ENCODE data around the gene TBATA.
A peak's percentile ranks its signal among the peaks of the same experiment; 100 is the strongest.

TBATA gene

GRCh38 chr10:70785190-70785589 is at the start of gene TBATA:
Gene TBATA, minus strand, starts transcription at chr10:70785377. Its CDS starts 1,998 bp downstream, at chr10:70783379.
- DNase-seq (ENCODE audit: low spot score) = no peak

DNA sequence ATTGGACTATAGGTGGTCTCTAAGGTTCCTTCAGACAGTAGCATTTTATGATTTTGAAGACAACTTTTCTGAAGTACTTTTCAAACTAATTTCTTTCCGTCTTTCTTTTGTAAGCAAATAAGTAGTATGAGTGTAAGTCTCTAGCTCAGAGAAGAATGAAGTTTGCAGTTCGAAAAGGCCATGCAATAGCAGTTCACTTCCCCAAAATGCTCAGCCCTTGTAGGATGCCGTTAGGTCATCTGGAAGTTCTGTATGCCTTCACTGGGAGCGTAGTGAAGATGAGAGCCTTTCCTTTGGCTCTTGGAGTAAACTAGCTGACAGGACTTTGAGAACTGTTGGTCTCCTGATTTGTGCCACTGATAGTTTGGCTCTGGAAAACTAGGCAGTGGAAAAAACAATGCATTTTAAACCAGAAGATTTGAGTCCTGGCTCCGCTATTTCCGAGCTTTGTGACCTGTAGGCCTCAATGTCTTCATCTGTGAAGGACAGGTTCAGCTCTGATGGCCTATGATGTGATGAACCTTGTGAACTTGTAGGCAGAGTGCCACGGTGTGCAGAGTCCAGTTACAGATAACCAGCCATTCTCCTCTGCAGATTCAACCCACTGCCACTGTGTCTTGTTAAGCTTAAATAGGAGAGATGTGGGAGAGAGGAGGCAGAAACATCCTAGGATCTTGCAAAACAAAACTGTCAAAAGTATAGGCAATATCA is 49.4 kb upstream of the TBATA start:
- no peak for DNase-seq (ENCODE audit: low spot score)

GRCh38 chr10:70834021-70834420 is 48.8 kb upstream of the TBATA start:
- no peak for DNase-seq (ENCODE audit: low spot score)

DNA sequence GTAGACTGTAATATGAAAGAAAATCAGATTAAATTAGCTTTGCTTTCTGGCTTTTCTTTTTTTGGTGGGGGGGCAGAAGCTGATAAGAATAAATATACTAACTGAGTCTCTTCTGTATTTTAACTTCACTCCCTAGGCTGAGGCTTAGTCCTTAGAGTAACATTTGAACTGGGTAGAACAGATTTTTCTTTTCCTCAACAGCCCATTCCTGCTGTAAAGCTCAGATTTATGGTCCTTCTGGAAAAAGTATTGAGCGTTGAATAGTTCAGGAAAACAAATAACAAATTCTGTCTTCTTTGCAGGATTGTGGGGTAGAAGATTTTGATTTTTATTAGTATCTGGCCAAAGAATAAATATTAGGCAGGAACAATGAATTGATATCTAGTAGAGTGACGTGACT is 48.4 kb upstream of the TBATA start:
- no peak for DNase-seq (ENCODE audit: low spot score)

- DNase-seq (ENCODE audit: low spot score) = peak; percentile 50
Measured at GRCh38 chr10:70832852-70833528, 47.8 kb upstream of the TBATA start.

- DNase-seq (ENCODE audit: low spot score) = no peak
Measured at GRCh38 chr10:70832221-70832620, 47.0 kb upstream of the TBATA start.

GRCh38 chr10:70830164-70830563 is 45.0 kb upstream of the TBATA start:
- DNase-seq (ENCODE audit: low spot score) = no peak

DNA sequence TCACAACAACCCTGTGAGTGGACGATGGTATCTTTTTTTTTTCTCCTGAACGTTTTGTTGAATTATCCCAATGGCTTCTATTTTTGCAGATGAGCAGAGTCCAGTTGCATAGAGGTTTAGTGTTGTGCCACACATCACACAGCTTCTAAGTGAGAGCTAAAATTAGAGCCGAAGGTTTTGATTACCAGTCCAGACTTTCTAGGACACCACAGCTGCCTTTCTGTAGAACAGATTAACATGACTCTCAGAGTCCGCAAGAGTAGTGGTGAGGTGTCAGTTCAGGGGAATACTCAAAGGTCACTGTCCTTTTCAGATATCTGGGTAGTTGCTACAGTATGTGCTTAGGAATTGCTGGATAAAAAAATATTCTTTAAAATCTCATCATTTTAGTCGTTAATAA is 44.4 kb upstream of the TBATA start:
- DNase-seq (ENCODE audit: low spot score) = no peak

DNA sequence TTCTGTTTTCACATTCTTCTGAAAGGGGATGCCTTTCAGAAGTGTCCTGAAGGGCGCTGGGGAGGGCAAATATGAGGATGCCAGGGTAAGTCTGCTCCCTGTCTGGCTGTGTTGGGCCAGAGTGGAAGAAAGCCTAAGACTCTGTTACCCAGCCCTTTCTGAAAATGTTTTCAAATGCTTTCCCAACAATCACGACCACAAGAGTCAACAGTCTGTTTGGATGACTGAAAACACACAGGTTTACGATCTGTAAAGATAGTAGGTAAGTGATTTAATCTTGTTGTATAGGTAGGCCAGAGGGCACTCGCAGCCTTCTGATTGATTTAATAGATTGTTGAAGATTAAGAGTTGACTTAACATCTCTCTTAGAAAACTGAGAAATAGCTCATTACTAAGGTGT is 43.7 kb upstream of the TBATA start:
- no peak for DNase-seq (ENCODE audit: low spot score)

DNA sequence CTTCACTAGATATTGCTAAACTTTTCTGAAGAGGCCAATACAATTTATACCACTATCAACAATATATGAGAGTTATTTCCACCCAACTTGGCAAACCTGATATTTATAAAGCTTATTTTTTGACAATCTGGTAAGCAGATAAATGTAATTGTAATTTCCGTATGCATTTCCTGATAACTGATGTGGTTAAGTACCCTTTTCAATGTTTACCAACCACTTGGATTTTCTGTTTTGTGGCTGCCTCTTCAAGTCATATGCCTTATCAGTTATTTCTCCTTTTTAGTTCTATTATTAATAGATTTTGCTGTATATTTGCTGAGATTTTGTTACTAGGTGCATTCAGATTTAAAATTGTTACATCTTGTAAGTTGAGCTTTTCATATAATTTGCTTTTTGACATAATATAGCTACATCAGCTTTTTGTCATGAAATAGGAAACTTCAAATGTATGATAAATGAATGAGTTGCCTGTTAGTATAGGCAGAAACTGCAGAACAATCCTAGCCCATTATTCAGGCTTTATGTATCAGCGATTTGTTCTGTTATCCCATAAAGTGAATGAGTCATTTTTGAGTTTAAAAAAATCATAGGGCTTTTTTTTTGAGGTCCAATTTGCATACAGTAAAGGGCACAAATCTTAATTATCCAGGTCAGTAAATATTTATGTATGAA is 42.0 kb upstream of the TBATA start:
- no peak for DNase-seq (ENCODE audit: low spot score)

GRCh38 chr10:70822076-70822820 is 37.1 kb upstream of the TBATA start:
- DNase-seq (ENCODE audit: low spot score) = no peak

DNA sequence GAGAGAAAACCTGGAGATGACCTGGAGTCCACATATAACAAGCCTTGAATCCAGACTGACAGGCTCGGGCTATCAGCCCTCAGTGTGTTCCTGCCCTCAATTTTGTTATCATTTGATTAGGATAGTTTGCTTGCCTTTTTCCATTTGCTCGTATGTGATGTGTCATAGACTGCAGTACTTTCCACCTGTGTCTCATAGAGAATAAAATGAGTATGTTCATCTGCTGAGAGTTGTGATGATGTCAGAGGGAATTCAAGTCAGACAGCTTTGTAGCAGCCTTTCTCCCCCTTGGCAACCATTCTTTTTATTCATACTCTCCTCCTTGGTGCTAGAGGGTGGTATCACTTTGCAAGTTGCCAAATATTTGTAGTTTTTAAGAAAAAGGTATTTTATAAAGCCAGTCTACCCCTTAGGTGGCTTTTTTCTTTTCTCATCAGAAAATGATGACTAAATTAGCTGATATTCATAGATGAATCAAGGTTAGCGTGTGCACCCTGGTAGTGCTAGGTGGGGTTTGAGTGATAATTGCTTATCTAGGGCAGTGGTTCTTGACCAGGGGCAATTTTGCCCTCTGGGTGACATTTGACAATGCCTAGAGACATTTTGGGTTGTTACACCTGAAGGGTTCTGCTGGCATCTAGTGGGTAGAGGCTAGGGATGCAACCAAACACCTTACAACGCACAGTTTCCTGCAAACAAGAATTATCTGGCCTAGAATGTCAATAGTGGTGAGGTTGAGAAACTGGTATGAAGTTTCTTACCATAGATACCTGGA is 36.0 kb upstream of the TBATA start:
- peak; percentile 25 for DNase-seq (ENCODE audit: low spot score)

DNA sequence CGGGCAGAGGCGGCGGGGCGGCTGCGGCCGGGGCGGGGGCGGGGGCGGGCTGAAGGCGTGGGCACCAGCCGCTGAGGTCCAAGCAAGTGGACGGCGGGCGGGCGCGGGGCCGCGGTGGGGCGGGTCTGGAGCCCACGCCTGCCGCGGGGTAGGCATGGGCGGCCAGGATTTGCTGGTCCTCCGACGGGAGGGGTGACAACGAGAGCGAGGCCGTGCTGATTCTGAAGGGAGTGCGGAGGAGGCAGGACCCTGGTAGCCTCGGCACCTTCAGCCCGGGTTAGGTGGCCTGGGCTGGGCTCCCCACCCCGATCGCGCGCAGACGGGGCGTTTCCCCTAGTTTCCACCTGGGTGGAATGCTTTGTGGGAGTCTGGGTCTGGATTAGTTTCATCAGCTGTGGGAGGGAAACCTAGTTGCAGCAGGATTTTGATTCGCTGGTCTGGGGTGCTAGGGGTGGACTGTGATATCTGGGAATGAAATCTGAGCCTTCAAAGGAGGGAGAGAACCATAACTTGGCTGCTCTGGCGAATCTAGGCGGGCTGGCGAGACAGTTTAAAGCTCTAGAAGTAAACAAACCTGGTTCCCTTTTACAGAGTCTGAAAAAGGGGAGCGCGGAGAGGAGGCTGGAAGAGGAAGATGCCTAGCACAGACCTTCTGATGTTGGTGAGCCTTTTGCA is 31.2 kb upstream of the TBATA start:
- no peak for DNase-seq (ENCODE audit: low spot score)

GRCh38 chr10:70815504-70816219 is 30.5 kb upstream of the TBATA start, which contains the start of gene SGPL1:
Gene SGPL1, plus strand, starts transcription at chr10:70815948. Its CDS starts 906 bp downstream, at chr10:70816854.
- peak; percentile 85 for DNase-seq (ENCODE audit: low spot score)

GRCh38 chr10:70814126-70814525 is 28.9 kb upstream of the TBATA start:
- DNase-seq (ENCODE audit: low spot score) = no peak

- DNase-seq (ENCODE audit: low spot score) = no peak
Measured at GRCh38 chr10:70812814-70813213, 27.6 kb upstream of the TBATA start.

- DNase-seq (ENCODE audit: low spot score) = no peak
Measured at GRCh38 chr10:70811881-70812280, 26.7 kb upstream of the TBATA start.

DNA sequence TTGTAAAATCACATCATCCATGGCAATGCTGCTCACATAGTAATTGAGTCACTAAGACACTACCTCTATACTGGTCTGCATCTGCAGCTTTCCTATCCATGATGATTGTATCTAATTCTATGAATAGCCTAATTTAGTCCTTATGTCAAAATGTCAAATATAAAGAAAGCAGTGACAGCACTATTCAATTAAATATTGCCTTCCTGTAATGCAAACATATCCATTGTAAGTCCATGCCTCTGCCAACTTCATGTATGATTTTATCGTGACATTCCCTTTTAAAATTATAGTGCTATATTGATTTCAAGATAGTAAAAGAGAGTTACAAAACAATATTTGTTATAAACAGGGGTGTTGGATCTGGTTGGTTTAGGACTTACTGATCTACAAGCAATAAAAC is 25.8 kb upstream of the TBATA start:
- no peak for DNase-seq (ENCODE audit: low spot score)

GRCh38 chr10:70809726-70810125 is 24.5 kb upstream of the TBATA start:
- DNase-seq (ENCODE audit: low spot score) = no peak

DNA sequence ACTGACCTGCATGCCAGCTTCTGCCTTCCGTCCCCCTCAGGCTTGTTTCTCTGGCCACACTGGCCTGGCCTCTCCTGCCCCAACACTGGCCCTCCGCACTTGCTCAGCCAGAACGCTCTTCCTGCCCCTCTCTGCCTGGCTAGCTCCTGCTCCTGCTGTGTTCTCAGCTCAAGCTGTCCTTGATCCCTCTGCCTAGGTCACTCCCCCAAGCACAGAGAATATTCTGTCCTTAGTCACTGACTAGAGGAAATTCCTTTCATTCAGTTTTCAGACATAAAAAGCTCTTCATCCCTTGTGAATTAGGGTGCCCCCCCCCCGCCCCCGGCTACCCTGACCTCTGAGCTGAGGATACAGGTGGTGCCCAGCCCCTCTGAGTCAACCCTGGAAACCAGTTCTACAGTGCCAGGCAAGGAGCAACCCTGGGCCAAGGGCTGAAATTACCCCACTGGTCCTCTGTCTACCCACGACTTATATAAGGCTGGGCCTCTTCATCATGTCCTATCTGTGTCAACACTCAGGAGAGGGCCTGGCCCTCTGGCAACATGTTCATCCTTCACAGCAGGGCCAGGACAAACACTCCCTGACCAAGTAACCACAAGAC is 23.9 kb upstream of the TBATA start:
- no peak for DNase-seq (ENCODE audit: low spot score)

Data from activated CD4-positive, alpha-beta T cell treated with anti-CD3 and anti-CD28 coated beads, Interleukin-2, Interleukin-4, amounts not matched to agents 100 ng/mL and 50 ng/mL, durations not matched to agents 16 hours and 8 hours (primary cell).